GM23338 (cell line): ENCODE results near the gene MRPS15.

ENCODE experiments used
- CREB1 ChIP-seq: fragments of 250-450 bp; sonication (Bioruptor Pico); IDR thresholded peaks from 2 replicates; pipeline ENCODE4 v1.5.0; 2020; ENCODE audit warnings: low read depth, mild to moderate bottlenecking, moderate library complexity
- EZH2 ChIP-seq: fragments of 200-600 bp; sonication (generic); IDR thresholded peaks from one replicate; pipeline ENCODE4 v1.8.0; 2017; ENCODE audit warnings: antibody characterized with exemption, mild to moderate bottlenecking, low read depth; ENCODE audit not compliant: unreplicated experiment
- EZH2phosphoT487 ChIP-seq: fragments of 200-600 bp; sonication (generic); IDR thresholded peaks from one replicate; pipeline ENCODE4 v1.8.1; 2018; ENCODE audit warnings: antibody characterized with exemption; ENCODE audit not compliant: unreplicated experiment
- JUNB ChIP-seq: IDR thresholded peaks from one replicate; pipeline ENCODE4 v1.6.1; 2016; ENCODE audit warnings: antibody characterized with exemption; ENCODE audit not compliant: unreplicated experiment
- NANOG ChIP-seq: IDR thresholded peaks from 2 replicates; pipeline ENCODE4 v1.6.1; 2016; ENCODE audit warnings: antibody characterized with exemption, borderline replicate concordance
- POLR2AphosphoS5 ChIP-seq: IDR thresholded peaks from 2 replicates; pipeline ENCODE4 v1.6.1; 2016; ENCODE audit warnings: antibody characterized with exemption, low read depth
- STAT1 ChIP-seq: IDR thresholded peaks from one replicate; pipeline ENCODE4 v1.6.1; 2016; ENCODE audit warnings: antibody characterized with exemption; ENCODE audit not compliant: unreplicated experiment
- TF ChIP-seq, protein P1 (sequence below), 2 experiments: fragments of 200-600 bp in 1 of 2; sonication (generic) in 1 of 2; conservative IDR thresholded peaks; 2 replicates each; pipeline versions ENCODE4 v1.5.1 to v1.6.1; 2016 to 2017; ENCODE audit warnings: antibody characterized with exemption in 2 of 2, low read depth in 2 of 2, mild to moderate bottlenecking in 2 of 2, moderate library complexity in 1 of 2
- TF ChIP-seq, protein P2 (sequence below): IDR thresholded peaks from one replicate; pipeline ENCODE4 v1.6.1; 2018; ENCODE audit warnings: antibody characterized with exemption; ENCODE audit not compliant: unreplicated experiment
- TF ChIP-seq, protein P3 (sequence below): fragments of 250-450 bp; sonication (Bioruptor Pico); IDR thresholded peaks from 2 replicates; pipeline ENCODE4 v1.5.0; 2020; ENCODE audit warnings: mild to moderate bottlenecking, moderate library complexity

DNA sequence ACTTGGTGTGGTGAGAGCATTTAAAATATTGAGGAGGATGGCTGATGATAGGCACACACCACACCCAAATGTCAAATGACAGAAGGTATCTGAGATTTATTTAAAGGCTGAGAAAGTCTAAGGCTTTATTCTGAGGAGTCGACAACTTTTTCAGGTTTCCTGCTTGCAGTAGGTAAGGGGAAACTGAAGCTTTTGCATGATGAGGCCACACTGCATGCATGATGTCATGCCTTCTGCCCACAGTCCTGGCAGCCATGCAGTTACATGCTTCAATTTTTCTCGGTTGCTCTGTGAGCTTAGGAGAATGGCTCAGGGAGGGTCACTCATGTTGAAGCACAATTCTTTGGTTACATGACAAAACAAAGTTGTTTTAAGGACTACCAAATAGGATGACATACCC lies 20.9 kb downstream of the MRPS15 start:
- no peak for TF ChIP-seq EZH2
- TF ChIP-seq, protein P1, sequence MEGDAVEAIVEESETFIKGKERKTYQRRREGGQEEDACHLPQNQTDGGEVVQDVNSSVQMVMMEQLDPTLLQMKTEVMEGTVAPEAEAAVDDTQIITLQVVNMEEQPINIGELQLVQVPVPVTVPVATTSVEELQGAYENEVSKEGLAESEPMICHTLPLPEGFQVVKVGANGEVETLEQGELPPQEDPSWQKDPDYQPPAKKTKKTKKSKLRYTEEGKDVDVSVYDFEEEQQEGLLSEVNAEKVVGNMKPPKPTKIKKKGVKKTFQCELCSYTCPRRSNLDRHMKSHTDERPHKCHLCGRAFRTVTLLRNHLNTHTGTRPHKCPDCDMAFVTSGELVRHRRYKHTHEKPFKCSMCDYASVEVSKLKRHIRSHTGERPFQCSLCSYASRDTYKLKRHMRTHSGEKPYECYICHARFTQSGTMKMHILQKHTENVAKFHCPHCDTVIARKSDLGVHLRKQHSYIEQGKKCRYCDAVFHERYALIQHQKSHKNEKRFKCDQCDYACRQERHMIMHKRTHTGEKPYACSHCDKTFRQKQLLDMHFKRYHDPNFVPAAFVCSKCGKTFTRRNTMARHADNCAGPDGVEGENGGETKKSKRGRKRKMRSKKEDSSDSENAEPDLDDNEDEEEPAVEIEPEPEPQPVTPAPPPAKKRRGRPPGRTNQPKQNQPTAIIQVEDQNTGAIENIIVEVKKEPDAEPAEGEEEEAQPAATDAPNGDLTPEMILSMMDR (conservative IDR thresholded peaks at IDR 0.05; ENCODE audit: low read depth in 2 of 2) = no peak
- no peak for TF ChIP-seq JUNB
- TF ChIP-seq, protein P2, sequence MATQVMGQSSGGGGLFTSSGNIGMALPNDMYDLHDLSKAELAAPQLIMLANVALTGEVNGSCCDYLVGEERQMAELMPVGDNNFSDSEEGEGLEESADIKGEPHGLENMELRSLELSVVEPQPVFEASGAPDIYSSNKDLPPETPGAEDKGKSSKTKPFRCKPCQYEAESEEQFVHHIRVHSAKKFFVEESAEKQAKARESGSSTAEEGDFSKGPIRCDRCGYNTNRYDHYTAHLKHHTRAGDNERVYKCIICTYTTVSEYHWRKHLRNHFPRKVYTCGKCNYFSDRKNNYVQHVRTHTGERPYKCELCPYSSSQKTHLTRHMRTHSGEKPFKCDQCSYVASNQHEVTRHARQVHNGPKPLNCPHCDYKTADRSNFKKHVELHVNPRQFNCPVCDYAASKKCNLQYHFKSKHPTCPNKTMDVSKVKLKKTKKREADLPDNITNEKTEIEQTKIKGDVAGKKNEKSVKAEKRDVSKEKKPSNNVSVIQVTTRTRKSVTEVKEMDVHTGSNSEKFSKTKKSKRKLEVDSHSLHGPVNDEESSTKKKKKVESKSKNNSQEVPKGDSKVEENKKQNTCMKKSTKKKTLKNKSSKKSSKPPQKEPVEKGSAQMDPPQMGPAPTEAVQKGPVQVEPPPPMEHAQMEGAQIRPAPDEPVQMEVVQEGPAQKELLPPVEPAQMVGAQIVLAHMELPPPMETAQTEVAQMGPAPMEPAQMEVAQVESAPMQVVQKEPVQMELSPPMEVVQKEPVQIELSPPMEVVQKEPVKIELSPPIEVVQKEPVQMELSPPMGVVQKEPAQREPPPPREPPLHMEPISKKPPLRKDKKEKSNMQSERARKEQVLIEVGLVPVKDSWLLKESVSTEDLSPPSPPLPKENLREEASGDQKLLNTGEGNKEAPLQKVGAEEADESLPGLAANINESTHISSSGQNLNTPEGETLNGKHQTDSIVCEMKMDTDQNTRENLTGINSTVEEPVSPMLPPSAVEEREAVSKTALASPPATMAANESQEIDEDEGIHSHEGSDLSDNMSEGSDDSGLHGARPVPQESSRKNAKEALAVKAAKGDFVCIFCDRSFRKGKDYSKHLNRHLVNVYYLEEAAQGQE = no peak
- TF ChIP-seq CREB1 (CRISPR knock-in tag) = no peak
- TF ChIP-seq, protein P3, sequence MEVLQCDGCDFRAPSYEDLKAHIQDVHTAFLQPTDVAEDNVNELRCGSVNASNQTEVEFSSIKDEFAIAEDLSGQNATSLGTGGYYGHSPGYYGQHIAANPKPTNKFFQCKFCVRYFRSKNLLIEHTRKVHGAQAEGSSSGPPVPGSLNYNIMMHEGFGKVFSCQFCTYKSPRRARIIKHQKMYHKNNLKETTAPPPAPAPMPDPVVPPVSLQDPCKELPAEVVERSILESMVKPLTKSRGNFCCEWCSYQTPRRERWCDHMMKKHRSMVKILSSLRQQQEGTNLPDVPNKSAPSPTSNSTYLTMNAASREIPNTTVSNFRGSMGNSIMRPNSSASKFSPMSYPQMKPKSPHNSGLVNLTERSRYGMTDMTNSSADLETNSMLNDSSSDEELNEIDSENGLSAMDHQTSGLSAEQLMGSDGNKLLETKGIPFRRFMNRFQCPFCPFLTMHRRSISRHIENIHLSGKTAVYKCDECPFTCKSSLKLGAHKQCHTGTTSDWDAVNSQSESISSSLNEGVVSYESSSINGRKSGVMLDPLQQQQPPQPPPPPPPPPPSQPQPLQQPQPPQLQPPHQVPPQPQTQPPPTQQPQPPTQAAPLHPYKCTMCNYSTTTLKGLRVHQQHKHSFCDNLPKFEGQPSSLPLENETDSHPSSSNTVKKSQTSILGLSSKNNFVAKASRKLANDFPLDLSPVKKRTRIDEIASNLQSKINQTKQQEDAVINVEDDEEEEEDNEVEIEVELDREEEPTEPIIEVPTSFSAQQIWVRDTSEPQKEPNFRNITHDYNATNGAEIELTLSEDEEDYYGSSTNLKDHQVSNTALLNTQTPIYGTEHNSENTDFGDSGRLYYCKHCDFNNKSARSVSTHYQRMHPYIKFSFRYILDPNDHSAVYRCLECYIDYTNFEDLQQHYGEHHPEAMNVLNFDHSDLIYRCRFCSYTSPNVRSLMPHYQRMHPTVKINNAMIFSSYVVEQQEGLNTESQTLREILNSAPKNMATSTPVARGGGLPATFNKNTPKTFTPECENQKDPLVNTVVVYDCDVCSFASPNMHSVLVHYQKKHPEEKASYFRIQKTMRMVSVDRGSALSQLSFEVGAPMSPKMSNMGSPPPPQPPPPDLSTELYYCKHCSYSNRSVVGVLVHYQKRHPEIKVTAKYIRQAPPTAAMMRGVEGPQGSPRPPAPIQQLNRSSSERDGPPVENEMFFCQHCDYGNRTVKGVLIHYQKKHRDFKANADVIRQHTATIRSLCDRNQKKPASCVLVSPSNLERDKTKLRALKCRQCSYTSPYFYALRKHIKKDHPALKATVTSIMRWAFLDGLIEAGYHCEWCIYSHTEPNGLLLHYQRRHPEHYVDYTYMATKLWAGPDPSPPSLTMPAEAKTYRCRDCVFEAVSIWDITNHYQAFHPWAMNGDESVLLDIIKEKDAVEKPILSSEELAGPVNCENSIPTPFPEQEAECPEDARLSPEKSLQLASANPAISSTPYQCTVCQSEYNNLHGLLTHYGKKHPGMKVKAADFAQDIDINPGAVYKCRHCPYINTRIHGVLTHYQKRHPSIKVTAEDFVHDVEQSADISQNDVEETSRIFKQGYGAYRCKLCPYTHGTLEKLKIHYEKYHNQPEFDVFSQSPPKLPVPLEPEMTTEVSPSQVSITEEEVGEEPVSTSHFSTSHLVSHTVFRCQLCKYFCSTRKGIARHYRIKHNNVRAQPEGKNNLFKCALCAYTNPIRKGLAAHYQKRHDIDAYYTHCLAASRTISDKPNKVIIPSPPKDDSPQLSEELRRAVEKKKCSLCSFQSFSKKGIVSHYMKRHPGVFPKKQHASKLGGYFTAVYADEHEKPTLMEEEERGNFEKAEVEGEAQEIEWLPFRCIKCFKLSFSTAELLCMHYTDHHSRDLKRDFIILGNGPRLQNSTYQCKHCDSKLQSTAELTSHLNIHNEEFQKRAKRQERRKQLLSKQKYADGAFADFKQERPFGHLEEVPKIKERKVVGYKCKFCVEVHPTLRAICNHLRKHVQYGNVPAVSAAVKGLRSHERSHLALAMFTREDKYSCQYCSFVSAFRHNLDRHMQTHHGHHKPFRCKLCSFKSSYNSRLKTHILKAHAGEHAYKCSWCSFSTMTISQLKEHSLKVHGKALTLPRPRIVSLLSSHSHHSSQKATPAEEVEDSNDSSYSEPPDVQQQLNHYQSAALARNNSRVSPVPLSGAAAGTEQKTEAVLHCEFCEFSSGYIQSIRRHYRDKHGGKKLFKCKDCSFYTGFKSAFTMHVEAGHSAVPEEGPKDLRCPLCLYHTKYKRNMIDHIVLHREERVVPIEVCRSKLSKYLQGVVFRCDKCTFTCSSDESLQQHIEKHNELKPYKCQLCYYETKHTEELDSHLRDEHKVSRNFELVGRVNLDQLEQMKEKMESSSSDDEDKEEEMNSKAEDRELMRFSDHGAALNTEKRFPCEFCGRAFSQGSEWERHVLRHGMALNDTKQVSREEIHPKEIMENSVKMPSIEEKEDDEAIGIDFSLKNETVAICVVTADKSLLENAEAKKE = no peak
- no peak for TF ChIP-seq EZH2phosphoT487
- TF ChIP-seq POLR2AphosphoS5 = no peak
- no peak for TF ChIP-seq STAT1
- no peak for TF ChIP-seq NANOG
